ENCODE results near the gene ZRANB1. TPM values are rescaled to one million over a fixed set of nuclear protein-coding genes. Genes with fewer than 3 reads are reported as not detected.

Gene ZRANB1
- total RNA-seq, 1 donor, result 22.3 TPM

- no peak for DNase-seq (ENCODE audit: low read depth)
- no peak for TF ChIP-seq CTCF (IDR thresholded peaks at IDR 0.05; ENCODE audit: insufficient read depth, low read length)
- H3K4me3 ChIP-seq (ENCODE audit: low read depth, low read length), result no peak overlapping the region
These were observed 67.0 kb downstream of the ZRANB1 start for GRCh38 chr10:125008689-125009638.

DNA sequence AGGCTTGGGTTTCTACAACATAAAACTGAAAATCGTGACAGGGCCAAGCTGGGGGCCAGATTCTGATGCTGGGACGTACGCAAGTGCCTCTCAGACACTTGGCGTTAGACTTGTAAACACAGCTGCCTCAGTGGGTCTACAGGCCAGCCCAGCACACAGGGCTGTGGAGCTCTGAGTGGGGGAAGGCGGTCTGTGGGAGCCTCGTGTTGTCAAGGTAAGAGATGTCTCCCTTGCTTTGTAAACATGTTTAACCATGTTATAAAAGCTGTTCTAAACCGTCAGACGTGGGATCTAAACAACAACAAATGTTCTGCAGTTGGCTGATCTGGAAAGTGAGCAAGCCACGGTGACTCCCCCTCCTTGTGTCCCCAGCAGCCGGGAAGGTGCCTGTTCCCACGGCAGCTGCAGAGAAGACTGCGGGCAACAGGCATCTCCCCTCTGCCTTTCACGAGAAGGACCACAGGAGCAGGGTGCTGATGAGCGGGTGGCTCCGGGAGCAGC, 67.8 kb downstream of the ZRANB1 start:
- no peak overlapping the region for H3K4me3 ChIP-seq (ENCODE audit: low read depth, low read length)
- DNase-seq (ENCODE audit: low read depth), result no peak
- TF ChIP-seq CTCF (IDR thresholded peaks at IDR 0.05; ENCODE audit: insufficient read depth, low read length), result no peak

DNA sequence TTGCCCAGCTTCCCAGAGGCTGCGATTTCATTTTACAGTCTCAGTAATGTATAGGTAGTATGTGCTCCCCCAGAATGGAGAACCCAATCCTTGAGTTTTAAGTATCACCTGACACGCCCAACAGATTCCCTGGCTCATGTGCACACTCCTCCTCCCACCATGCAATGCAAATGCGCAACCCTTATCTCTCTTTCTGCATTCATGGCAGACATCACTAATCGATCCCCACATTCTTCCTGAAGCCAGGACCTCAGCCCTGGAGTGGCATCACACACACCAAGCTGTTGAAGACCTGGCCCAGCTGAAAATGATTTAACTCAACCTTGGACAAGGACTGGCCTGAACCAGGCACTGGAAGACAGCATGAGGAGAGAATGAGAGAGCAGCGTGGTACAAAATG, 68.4 kb downstream of the ZRANB1 start:
- TF ChIP-seq CTCF (IDR thresholded peaks at IDR 0.05; ENCODE audit: insufficient read depth, low read length), result no peak
- DNase-seq (ENCODE audit: low read depth), result no peak
- H3K4me3 ChIP-seq (ENCODE audit: low read depth, low read length), result no peak overlapping the region

DNA sequence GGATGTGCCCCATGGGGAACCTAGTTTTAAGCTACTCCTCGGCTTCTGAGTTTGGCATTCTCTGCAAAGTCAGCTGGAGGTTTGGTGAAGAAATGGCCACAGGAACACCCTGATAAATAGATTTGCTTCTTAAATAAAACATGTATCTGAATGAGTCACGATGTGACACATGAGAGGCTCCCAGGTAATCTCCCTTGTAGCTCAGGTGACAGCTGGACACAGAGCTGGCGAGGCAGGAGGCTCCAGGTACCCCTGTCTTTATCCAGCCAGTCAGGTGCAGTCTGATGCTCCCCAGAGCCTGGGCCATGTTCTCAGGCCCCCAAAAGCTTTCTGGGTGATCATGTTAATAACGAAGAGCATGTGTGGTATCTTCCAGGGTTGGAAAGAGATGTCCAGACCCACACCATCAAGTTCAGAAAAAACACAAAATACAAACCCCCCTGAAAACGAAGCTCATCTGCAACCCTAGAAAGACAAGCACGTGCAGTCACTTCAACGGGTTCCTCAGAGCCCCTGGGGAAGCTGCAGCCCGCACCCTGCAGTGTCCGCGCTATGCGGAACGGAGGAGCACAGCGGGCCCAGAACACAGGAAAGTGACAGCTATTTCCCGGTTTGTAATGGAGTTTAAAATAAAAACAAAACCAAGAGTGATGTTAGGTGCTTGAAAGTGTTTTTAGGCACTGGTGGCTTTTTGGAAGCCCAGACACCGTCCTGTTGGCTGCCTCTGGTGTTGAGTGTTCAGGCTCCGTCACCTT, 69.4 kb downstream of the ZRANB1 start:
- no peak for TF ChIP-seq CTCF (IDR thresholded peaks at IDR 0.05; ENCODE audit: insufficient read depth, low read length)
- DNase-seq (ENCODE audit: low read depth), result no peak
- H3K4me3 ChIP-seq (ENCODE audit: low read depth, low read length), result no peak overlapping the region

DNA sequence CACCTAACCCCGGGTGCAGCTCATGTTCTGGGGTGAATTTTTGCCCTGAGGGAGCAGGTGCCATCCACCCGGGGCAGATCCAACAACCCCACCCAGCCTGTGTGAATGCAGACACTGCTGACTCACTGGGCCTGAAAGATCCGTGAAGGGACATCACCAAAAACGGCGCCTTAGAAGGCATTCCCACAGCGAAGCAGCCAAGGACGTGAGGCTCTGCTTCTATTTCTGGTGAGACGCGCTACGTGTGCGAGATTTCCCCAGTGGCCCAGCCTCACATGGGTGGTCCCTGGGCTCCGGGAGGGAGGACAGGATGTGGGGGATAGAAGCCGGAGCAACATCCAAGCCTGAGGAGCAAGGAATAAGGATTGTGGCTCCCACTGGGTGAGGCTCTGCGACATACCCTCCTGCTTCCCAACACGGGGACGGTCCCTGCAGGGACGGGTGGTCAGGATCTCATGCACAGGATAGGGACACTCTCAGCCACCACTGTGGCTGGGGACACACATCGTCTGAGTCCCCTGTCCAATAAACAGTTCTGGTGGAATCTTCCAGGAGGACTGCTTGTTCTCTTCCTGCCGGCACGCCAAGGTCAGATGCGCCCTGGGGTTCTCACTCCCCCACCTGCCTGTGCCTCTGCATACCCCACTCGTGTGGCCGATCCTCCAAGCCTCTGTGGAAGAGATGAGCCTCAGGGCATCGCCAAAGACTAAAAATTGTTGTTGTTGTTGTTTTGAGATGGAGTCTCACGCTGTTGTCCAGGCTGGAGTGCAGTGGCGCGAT, 70.2 kb downstream of the ZRANB1 start:
- no peak for DNase-seq (ENCODE audit: low read depth)
- no peak overlapping the region for H3K4me3 ChIP-seq (ENCODE audit: low read depth, low read length)
- no peak for TF ChIP-seq CTCF (IDR thresholded peaks at IDR 0.05; ENCODE audit: insufficient read depth, low read length)

GRCh38 chr10:125012851-125013528, 71.1 kb downstream of the ZRANB1 start:
- no peak for TF ChIP-seq CTCF (IDR thresholded peaks at IDR 0.05; ENCODE audit: insufficient read depth, low read length)
- DNase-seq (ENCODE audit: low read depth), result no peak
- H3K4me3 ChIP-seq (ENCODE audit: low read depth, low read length), result no peak overlapping the region

Measured in fibroblast of the aortic adventitia (primary cell).